Stimulated activated CD4-positive, alpha-beta T cell treated with anti-CD3 and anti-CD28 coated beads, Interleukin-1b, Interleukin-23, amount 100 ng/mL, for 48 hours (primary cell): Measurements from ENCODE around the gene PLEKHB1.

ENCODE experiments used
- DNase-seq: peaks from one replicate; pipeline ENCODE4 v3.0.0-alpha.2; 2020

The PLEKHB1 gene

DNA sequence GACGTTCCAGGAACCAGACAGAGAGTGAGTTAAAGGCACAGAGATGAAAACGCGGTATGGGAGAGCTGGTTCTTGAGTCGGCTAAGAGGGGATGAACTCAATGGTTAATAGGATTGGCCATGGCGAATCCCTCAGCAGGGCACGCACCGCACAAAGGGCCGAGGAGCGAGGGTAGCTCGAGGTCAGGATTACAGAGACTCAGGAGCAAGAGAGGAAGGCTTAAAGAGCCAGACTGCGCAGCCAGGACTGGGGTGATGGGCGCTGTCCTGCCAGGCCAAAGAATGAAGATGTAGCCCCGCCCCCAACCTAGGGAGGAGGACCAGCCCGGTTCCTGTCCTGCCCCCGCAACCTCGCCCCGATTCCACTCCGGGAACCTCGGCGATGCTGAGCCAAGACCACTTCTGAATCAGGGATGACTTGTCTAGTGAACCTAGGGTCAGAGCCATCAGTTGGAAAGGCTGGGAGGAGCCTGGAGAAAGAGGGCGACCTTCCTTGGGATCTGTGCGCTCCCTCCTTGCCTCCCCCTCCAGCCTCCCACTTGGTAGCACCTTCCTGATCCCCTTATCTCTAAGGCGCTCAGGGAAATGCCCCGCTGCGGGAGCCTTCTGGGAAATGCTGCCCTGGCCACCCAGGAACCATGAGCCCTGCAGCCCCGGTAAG is at the start of gene PLEKHB1:
TSS of gene PLEKHB1 (plus strand) at position 610 of the 660 bp plus-strand sequence. CDS start at position 638, 28 bp downstream.
- DNase-seq: no peak

DNA sequence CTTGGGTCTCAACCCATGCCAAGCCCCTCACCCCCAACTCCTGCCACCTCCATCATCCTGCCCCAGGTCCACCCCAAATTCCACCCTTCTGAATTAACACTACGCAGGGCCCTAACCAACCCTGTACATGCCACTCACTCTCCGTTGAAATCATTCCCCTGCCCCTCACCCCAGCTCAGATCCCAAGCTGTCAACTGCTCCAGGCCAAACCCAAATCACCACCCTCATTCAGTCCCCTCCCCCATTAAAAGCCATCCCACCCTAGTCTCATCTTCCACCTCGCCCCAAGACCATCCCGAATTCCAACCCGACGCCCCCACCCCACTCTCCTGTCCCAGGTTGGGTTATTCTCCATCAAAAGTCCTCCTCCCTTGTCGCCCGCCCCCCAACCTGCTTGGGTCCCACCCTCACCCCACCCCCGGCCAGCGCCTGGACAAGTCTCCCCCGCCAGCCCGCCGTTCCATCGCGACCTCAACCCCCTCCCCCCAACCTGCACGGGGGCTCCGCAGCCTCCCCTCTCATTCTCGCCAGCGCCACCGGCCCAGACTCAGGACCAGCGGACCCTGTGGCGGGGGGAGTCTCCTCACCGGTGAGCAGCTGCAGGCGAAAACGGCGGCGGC is 48.9 kb upstream of the PLEKHB1 start:
- DNase-seq: no peak

- DNase-seq: peak; percentile 94
These were observed 48.2 kb upstream of the PLEKHB1 start, which contains the start of gene FAM168A for GRCh38 chr11:73597956-73598718. TSS of gene FAM168A (minus strand) at chr11:73598112. CDS start at chr11:73468474, 129,638 bp downstream.

DNA sequence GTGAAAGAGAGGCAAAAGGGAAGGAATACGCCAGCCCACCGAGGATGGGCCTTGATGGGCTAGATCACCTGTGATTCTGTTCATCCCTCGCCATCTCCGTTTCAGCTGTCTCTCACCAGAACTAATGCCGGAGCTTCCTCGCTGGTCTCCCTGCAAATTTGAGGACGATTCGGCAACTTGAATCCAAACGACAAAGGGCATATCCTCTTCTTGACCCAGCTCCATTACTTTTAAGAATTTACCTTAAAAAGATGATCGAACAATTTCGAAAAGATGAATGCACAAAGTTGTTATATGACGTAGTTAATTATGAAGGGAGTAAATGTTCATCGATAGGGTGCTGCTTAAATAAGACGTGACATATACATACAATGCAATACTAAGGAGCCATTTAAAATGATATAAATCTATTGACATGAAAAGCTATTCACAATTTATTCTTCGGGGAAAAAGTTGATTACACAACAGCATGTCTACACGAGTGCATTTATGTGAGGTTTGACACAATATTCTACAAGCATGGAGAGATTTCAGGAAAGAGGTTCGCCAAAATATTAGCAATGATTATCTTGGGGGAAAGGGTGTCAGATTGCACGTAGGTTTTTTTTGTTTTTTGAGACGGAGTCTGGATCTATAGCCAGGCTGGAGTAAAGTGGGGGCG is 47.5 kb upstream of the PLEKHB1 start:
- DNase-seq: no peak

GRCh38 chr11:73612601-73613140 is 33.7 kb upstream of the PLEKHB1 start:
- no peak for DNase-seq

- no peak for DNase-seq
These were observed 31.8 kb upstream of the PLEKHB1 start for GRCh38 chr11:73614591-73614990.

GRCh38 chr11:73622926-73623593 is 23.3 kb upstream of the PLEKHB1 start:
- DNase-seq: no peak

GRCh38 chr11:73623686-73624085 is 22.7 kb upstream of the PLEKHB1 start:
- no peak for DNase-seq

DNA sequence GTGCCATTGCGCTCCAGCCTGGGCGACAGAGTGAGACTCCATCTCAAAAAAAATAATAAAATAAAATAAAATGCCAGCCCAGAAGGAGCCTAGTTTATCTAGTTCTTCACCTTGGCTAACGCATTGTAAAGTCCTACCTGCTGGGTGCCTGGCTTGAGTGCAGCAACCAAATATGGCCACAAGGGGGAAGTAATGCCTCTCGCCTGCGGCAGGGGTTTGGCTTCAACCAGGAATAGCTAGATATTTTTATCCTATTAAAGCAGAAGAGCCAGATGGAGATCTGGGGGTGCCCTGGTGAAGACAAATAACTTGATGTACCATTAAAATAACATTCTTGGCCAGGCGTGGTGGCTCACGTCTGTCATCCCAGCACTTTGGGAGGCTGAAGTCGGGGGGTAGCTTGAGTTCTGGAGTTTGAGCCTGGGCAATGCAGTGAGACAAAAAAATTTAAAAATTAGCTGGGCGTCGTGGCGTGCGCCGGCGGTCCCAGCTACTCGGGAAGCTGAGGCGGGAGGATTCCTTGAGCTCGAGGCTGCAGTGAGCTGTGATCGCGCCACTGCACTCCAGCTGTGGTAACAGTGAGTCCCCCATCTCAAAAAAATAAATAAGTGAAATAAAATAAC is 20.6 kb upstream of the PLEKHB1 start:
- peak; percentile 62 for DNase-seq

DNA sequence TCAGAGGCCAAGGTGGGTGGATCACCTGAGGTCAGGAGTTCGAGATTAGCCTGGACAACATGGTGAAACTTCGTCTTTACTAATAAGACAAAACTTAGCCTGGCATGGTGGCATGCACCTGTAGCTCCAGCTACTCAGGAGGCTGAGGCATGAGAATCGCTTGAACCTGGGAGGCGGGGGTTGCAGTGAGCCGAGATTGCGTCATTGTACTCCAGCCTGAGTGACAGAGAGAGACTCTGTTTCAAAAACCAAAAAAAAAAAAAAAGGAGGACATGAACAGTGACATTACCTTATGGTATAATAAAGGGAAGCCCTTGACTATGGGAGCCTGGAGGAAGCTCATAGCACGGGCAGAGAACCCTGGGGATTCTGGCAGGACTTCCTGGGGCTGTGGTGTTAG is 16.5 kb upstream of the PLEKHB1 start:
- DNase-seq: no peak

DNA sequence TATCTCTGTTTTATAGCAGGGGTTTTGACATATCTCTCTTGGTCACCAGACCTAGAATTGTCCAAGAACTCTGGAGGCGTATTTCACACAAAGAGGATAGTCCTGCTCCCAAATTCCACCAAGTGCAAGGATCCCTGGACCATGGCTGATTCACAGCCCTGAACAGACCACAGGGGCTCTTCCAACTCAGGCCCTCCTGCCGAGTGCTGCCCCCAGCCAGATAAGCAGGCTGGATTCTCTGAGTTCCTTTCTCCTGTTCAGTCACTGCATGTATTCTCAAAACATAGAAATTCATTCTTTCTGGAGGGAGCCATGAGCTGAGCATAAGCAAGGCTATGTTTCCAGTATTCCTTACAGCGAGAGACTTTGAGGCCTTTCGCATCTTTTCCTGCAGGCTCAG is 13.4 kb upstream of the PLEKHB1 start:
- DNase-seq: no peak

GRCh38 chr11:73633999-73634398 is 12.4 kb upstream of the PLEKHB1 start:
- no peak for DNase-seq

GRCh38 chr11:73635721-73636120 is 10.7 kb upstream of the PLEKHB1 start:
- no peak for DNase-seq

DNA sequence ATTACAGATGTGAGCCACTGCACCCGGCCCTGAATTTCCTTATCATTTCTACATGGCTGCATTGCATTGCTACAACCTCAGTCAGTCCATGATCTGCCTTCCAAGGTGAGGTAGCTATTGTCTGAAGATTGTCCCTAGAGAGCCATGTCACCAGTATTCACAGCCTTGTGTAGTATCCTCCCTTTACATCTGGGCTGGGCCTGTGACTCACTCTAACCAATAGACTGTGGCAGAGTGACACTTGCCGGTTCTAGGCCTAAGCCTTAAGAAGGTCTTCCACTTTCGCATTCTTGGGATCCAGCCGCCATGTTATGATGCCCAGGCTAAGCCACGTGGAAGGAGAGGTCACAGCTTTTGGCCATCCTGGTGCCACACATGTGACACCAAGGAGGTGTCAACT is 10.1 kb upstream of the PLEKHB1 start:
- DNase-seq: no peak

DNA sequence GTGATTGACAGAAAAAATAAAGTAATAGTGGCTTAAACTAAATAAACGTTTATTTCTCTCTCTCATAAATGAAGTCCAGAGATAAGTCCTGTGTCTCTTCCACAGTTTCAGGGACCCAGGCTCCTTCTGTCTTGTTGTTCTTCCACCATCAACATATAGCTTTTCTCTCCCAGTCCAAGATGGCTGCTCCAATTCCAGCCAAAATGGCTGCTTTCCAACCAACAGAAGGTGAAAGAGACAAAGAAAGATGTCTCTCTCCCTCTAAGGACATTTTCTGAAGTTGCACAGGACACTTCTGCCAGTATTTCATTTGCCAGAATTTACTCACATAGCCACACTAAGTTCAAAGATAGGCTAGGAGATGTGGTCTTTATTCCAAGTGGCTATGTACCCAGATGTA is 9.4 kb upstream of the PLEKHB1 start:
- DNase-seq: no peak

- no peak for DNase-seq
These were observed 5.8 kb upstream of the PLEKHB1 start for GRCh38 chr11:73640592-73640991.

DNA sequence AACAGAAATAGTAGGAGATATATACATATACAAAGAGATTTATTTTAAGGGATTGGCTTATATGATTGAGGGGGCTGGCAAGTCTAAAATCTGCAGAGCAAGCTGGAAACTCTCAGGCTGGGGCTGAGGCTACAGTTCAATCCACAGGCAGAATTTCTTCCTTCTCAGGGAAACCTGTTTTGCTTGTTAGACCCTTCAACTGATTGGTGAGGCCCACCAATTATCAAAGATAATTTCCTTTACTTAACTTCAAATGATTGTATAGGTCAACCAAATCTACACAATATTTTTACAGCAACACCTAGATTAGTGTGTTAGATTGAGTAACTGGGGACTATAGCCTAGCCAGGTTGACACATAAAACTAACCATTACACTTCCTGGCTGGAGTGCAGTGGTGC is 4.7 kb upstream of the PLEKHB1 start:
- no peak for DNase-seq

DNA sequence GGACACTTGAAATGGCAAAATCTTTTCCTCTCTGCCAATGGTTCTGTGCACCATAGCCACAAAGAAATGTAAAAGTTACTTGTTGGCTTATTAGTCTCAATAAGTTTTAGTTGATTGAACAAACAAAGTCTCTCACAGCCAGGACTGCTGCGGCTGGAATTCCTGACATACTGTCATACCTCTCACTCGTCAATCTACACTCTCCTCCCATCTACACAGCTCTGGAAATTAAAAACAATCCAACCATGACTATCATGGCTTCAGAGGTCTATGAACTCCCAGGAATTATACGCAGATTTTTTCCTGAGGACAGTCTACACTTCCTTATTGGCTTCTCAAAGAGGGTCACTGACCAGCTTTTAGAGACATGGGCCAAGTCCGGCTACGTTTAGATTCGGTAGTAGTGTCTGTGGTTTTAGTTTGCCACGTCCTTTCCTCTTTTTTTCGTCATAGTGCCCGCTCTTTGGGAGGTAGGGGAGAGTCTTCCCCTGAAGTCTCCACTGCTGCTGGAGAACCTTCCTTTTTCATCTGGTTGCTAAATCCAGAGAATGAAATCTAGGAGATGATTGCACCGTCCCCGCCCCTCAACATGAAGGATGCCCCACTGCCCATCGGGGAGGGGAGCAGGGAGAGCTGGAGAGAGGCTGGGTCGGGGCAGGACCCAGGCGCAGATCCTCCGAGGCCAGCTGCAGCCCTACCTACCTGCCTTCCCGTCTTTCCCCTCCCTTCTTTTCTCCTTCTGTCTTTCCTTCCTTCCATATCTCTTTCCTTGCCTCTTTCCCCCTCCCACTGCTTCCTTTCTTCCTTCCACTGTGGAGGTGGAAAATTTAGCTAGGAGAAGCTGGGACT is 1.0 kb upstream of the PLEKHB1 start:
- no peak for DNase-seq

DNA sequence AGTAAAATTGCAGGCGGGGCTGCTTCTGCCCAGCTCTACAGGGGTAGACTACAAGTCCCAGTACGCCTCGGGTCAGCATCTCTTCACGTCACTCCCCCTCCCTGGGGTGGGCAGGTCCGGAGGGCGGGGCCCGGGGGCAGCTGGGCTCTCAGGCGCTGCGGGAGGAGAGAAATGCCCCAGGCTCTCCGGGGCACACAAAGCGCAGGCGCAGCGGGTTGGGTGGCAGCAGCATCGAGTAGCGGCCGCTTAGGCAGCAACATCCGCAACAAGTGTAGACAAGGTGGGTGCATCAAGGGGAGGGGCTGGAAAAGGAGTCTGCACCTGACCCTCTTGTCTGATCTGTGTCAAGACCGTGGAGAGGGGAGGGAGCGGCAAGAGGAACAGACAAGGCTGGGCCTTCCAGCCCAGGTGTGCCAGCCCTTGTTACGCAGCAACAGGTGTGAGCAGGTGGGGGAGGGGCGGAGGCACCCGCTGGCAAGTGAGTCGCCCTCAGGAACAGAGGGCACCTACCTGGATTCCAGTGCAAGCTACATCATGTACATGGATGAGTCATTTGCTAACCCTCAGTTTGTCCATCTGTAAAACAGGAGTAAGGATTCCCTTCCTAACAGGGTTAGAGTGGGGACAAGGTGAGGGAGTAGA is 1.2 kb downstream of the PLEKHB1 start:
- DNase-seq: peak; percentile 92

GRCh38 chr11:73648121-73648520 is 1.7 kb downstream of the PLEKHB1 start:
- DNase-seq: no peak
